HT1080 (cell line): ENCODE results near the gene DDX11. TPM values are rescaled to one million over a fixed set of nuclear protein-coding genes. Genes with fewer than 3 reads are reported as not detected.
"Not testable (repeated sequence)": the region's sequence is repeated elsewhere in the genome, so short reads cannot be mapped to it uniquely, and the experiment has no call there.

Source experiments
- DNase-seq: peaks from one replicate; pipeline ENCODE4 v3.0.0-alpha.2; 2015; ENCODE audit warnings: low read depth
- small RNA-seq: library from RNA; depleted of rRNA; stranded (forward); fragments of <200 nt; gene quantifications from one replicate; pipeline ENCODE3, GENCODE V24; 2014
- total RNA-seq: library from RNA; depleted of rRNA; stranded (reverse); fragments of >200 nt; shearing (Covaris generic); gene quantifications from 2 replicates; pipeline ENCODE4 v1.2.3, GENCODE V29; 2014; rRNA removed

DDX11 gene
- total RNA-seq, 1 experiment from 2014 or later = 38.2 TPM

DNA sequence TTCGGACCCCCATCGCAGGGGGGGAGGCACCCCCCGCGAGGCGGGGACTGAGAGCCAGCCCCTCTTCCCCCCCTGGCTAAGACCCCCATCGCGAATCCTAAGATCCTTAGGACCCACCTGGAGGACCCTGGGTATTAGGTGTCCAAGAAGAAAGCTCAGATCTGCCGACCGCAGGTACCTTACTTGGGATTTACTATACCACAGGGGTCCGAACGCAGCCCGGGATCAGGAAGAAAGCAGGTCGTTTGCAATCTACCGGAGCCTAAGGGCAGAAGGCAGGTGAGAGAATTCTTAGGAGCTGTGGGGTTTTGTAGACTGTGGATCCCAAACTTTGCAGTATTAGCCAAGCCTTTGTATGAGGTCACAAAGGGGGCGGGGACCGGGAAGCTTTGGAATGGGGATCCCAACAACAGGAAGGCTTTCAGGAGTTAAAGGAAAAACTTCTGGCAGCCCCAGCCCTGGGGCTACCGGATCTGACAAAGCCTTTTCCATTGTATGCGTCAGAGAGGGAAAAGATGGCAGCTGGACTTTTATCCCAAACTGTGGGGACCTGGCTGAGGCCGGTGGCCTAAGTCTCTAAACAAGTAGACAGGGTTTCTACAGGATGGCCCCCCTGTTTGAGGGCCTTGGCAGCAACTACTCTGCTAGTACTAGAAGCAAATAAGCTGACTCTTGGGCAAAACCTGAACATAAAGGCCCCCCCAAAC, 47.5 kb downstream of the DDX11 start:
- DNase-seq = peak; percentile 6

GRCh38 chr12:31122481-31122880, 48.8 kb downstream of the DDX11 start:
- no peak for DNase-seq

DNA sequence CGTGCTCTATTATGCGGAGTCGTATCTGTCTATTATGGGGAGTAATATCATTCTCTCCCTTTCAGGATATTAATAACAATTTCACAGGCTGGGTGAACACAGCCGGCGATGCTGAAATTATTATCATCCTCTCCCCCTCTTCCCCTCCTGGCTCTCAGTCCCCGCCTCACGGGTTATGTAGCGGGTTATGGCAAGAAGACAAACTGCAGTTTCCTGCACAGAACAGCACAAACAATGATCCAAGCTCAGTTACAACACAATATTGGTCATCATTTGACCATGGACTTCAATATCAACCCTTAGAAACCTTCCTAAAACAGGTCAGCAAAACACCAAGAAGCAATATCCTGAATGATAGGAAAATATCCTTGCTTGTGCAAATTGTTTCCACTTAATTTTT, 50.5 kb downstream of the DDX11 start:
- DNase-seq = not testable (repeated sequence)

DNA sequence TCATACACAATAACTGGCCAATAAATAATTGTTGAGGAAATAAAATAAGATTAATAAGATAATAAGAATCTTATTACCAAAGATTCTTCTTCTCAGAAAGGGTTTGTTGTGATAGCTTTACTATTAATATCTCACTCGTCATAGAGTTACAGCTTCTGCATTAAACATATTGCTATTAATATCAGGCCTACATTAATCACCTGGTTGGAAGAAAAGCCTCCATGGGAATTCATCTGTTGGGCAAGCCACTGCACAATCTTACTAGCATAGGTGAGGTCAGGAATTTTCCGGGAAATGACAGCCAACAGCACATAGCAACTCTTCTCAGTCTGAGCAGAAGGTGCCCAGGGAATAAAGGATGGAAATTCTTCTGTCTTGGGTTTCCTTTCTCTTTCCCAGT, 51.5 kb downstream of the DDX11 start:
- DNase-seq = not testable (repeated sequence)

DNA sequence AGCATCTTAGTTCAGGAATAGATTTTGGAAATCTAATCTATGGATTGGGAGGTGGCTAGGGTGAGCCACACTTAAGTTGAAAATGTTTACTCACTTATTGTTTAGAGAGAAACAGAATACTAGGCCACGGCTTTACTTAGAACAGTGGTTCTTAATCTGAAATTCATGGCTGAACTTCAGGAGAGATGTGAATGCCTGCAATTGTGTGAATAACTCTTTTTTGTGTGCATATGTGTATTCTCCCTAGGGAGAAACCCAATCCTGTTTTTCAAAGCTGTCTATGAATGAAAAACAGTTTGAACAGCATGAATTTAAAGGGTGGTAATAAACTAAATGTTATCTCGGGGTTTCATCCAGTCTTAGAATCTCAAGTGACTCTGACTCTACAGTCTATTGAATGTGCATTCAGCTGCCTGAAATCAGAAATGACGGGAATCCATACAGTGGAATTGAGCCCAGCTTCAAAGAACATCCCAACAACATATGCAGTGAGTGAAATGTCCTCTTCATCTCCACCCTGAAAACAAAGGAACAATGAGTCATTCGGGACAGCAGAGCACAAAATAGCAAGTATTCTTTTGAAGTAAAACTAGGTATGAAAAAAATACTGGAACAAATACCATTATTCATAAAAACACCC, 53.7 kb downstream of the DDX11 start:
- DNase-seq = not testable (repeated sequence)

DNA sequence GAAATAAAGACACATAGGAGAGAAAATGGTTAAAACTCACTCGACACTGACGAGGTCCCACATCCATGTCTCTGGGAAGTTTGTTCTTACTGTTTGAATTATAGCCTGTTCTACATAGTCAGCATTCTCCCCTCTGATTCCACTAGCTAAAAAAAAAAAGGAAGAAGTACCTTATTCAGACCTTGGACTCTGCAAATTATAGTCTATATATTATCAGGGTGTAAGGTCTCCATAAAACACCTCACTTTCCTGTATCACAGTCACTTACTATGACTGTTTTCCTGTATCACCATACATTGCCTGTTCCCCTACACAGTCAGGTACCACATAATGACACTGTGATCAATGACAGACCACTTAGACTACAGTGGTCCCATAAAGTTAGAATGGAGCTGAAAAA, 62.9 kb downstream of the DDX11 start:
- not testable (repeated sequence) for DNase-seq

GRCh38 chr12:31144768-31145167, 71.1 kb downstream of the DDX11 start:
- not testable (repeated sequence) for DNase-seq

GRCh38 chr12:31145296-31145695, 71.6 kb downstream of the DDX11 start:
- DNase-seq = not testable (repeated sequence)

DNA sequence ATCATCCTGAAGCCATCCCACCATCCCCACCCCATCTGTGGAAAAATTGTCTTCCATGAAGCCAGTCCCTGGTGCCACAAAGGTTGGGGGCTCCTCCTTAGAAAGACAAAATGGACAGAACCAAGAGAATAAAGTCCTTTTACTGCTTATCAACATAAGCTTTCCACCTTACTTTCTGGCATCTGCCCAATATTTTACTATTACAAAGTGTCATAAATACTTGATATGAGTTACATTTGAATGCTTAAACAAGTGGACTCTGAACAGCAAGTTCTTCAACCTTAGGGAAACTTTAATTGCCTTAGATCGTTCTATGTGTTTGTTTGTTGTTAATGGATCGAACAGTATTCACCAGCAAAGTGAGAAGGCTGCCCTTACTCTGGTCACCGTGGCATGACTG, 73.8 kb downstream of the DDX11 start:
- DNase-seq = not testable (repeated sequence)

- not testable (repeated sequence) for DNase-seq
These were observed 77.1 kb downstream of the DDX11 start for GRCh38 chr12:31150766-31151165.

Small RNA genes within 50 kb of the gene (small RNA-seq; reads per million reads assigned to genes)
- not detected for gene RF00072

Other genes starting within 250 kb of the DDX11 start
- not detected in 2 replicates for gene TSPAN11, start 147.1 kb upstream of the DDX11 start, total RNA-seq